Activated CD8-positive, alpha-beta memory T cell treated with anti-CD3 and anti-CD28 coated beads, Interleukin-2, amount 10 ng/mL, durations not matched to agents 7 days and 5 days (primary cell): ENCODE results near the gene GPR37L1. TPM values are rescaled to one million over a fixed set of nuclear protein-coding genes. Genes with fewer than 3 reads are reported as not detected.
"Not testable (repeated sequence)": the region's sequence is repeated elsewhere in the genome, so short reads cannot be mapped to it uniquely, and the experiment has no call there.

Source experiments
- ATAC-seq: fragments of 150-1000 bp; cut with Tn5 transposase; one replicate; pipeline ENCODE4 v1.10.0; 2021; ENCODE audit warnings: moderate library complexity
- CTCF ChIA-PET: fragments of 350-600 bp; sonication (Branson Sonifier 250); formaldehyde crosslinking; loops from one replicate; lab custom pipeline; 2021; ENCODE audit warnings: antibody characterized with exemption; lab: Charles Lee
- DNase-seq: peaks from one replicate; pipeline ENCODE4 v3.0.0-alpha.2; 2020
- H3K27ac Mint-ChIP-seq: one replicate; pipeline ENCODE4 v1.8.0; 2021; ENCODE audit warnings: mild to moderate bottlenecking, mixed read lengths
- H3K27me3 Mint-ChIP-seq: one replicate; pipeline ENCODE4 v1.8.0; 2021; ENCODE audit warnings: mixed read lengths
- H3K36me3 Mint-ChIP-seq: one replicate; pipeline ENCODE4 v1.8.0; 2021; ENCODE audit warnings: mild to moderate bottlenecking, mixed read lengths
- H3K4me1 Mint-ChIP-seq: one replicate; pipeline ENCODE4 v1.8.0; 2021; ENCODE audit warnings: mixed read lengths
- H3K4me3 Mint-ChIP-seq: one replicate; pipeline ENCODE4 v1.8.0; 2021; ENCODE audit warnings: mild to moderate bottlenecking, moderate library complexity, mixed read lengths
- H3K9me3 Mint-ChIP-seq: one replicate; pipeline ENCODE4 v1.8.0; 2022; ENCODE audit warnings: low read depth, mixed read lengths
- total RNA-seq, 2 experiments: library from RNA; stranded (reverse); gene quantifications; one replicate each; pipeline ENCODE4 v1.2.3, GENCODE V29; 2021

Gene GPR37L1
- total RNA-seq, 2 experiments from 2014 or later = not detected

- ATAC-seq = no peak
- Mint-ChIP-seq H3K27me3 (no peaks in the 10 kb centered on the region), H3K4me3 (no peak overlapping the region), H3K4me1 (no peaks in the 10 kb centered on the region), H3K36me3 (no peaks in the 10 kb centered on the region), H3K27ac (no peak overlapping the region), H3K9me3 (no peaks in the 10 kb centered on the region)
- no peak for DNase-seq
- CTCF ChIA-PET = interaction anchor here (1.2 to 1.5 kb wide), 3 partner anchors 92 to 223 kb away, joined by 3 to 4 read pairs (median 3); no protein-coding TSS in a partner anchor
These were observed 21.5 kb upstream of the GPR37L1 start for GRCh38 chr1:202101184-202101583.

GRCh38 chr1:202104073-202104472, 18.6 kb upstream of the GPR37L1 start:
- Mint-ChIP-seq H3K36me3 (no peaks in the 10 kb centered on the region), H3K27me3 (no peaks in the 10 kb centered on the region), H3K9me3 (no peaks in the 10 kb centered on the region), H3K4me3 (no peak overlapping the region), H3K27ac (no peak overlapping the region), H3K4me1 (no peaks in the 10 kb centered on the region)
- DNase-seq (no peak), ATAC-seq (no peak)
- CTCF ChIA-PET = no interaction called here

DNA sequence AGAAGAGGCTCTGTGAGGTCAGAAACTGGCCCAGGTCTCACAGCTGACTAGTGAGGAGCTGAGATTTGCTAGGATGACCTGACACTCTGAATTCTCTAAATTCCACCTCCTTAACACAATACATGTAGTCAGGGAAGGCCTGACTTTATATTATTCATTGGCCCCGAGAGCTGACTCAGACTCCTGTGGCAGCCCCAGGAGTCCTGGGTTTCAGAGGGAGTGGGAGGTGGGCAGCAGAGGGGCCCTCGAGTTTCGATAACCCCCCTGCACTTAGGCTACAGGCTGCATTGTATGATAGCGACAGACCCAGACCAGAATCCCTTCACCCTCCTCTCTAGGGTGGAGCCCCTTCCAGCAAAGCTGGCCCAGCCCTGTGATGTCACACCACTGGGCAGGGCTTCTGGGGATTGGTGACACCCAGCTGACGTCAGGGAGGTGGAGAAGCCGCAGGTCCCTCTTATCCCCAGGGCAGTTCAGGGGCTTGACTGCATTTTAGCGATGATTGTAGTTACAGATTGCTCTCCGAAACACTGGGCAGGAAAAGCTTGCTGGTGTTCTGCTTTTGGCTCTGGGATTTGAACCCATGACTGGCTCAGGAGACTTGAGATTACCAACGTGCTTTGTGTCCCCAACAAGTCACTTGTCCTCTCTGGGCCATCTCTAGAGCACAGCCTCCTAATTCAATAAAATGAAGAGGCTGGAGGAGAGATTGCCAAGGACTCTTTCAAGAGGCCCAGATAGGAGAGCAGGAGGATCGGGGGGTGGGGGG, 17.0 kb upstream of the GPR37L1 start:
- H3K4me3 Mint-ChIP-seq = no peak overlapping the region
- no peak for ATAC-seq
- CTCF ChIA-PET = no interaction called here
- H3K27me3 Mint-ChIP-seq = no peaks in the 10 kb centered on the region
- H3K36me3 Mint-ChIP-seq = no peaks in the 10 kb centered on the region
- H3K9me3 Mint-ChIP-seq = no peaks in the 10 kb centered on the region
- H3K4me1 Mint-ChIP-seq = no peaks in the 10 kb centered on the region
- H3K27ac Mint-ChIP-seq = no peak overlapping the region
- DNase-seq = no peak

DNA sequence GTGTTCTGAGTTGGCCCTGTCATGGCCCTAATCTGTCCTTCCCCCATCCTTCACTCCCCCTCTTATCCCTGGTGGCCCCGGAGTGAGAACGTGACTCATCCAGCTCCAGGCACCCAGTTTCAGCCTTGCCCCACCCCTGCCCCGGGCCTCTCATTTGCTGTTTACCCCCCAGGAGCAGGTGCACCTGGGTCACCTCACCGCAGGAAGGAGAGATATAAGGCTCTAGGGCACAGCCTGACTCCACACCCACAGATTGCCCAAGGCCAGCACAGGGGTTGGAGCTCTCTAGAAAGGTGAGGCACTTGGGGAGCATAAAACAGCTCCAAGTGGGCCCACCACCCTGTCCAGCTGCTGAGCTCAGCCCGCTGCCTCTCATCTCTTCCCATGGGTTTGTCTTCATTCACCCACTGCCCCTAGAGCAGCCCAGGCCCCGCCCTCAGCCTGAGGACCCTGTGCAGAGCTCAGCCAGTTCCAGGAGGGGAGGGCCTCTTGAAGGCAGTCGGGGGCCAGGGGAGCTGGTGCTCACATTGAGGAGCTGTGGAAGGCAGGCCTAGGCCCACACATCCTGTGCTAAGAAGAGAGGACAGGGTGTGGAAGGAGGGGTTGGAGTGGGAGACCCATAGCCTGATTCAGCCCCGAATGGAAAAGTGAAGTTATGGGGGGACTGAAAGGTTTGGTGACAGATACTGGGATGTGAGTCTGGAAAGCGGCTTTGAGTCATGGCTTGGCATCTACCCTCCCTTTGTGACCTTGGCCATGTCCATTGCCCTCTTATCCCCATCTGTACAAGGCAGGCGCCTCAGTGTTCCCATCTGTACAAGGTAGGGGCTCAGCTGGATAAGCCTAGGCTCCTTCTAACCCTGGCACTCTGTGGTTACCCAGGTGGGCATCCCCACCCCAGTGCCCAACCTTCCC, 16.1 kb upstream of the GPR37L1 start:
- no peaks in the 10 kb centered on the region for H3K27me3 Mint-ChIP-seq
- DNase-seq (no peak), ATAC-seq (no peak)
- H3K9me3 Mint-ChIP-seq = no peaks in the 10 kb centered on the region
- H3K27ac Mint-ChIP-seq = no peak overlapping the region
- H3K36me3 Mint-ChIP-seq = no peaks in the 10 kb centered on the region
- no peak overlapping the region for H3K4me3 Mint-ChIP-seq
- no peaks in the 10 kb centered on the region for H3K4me1 Mint-ChIP-seq
- CTCF ChIA-PET = no interaction called here

DNA sequence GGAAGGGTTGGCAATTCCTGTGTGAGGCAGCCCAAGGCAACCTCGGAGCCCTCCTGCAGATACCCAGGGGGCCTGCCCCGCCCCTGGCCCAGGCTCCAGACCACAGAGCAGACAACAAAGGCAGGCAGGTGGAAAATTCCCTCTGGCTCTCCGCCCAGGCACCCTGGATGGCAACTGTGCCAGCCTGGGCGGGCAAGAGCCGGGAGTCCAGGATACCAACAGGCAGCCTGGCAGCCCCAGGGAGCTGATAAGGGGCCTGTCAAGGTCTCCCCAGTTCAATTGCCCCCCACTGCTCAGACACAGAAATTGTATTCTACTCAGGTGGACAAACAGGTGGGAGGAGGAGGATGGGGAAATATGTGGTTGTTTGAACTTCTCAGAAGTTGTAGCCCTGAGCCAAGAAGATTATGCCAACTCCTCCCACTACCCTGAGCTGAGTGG, 15.4 kb upstream of the GPR37L1 start:
- DNase-seq = no peak
- CTCF ChIA-PET = no interaction called here
- no peaks in the 10 kb centered on the region for H3K27me3 Mint-ChIP-seq
- ATAC-seq = no peak
- H3K9me3 Mint-ChIP-seq = no peaks in the 10 kb centered on the region
- H3K4me1 Mint-ChIP-seq = no peaks in the 10 kb centered on the region
- H3K36me3 Mint-ChIP-seq = no peaks in the 10 kb centered on the region
- H3K27ac Mint-ChIP-seq = no peak overlapping the region
- H3K4me3 Mint-ChIP-seq = no peak overlapping the region

DNA sequence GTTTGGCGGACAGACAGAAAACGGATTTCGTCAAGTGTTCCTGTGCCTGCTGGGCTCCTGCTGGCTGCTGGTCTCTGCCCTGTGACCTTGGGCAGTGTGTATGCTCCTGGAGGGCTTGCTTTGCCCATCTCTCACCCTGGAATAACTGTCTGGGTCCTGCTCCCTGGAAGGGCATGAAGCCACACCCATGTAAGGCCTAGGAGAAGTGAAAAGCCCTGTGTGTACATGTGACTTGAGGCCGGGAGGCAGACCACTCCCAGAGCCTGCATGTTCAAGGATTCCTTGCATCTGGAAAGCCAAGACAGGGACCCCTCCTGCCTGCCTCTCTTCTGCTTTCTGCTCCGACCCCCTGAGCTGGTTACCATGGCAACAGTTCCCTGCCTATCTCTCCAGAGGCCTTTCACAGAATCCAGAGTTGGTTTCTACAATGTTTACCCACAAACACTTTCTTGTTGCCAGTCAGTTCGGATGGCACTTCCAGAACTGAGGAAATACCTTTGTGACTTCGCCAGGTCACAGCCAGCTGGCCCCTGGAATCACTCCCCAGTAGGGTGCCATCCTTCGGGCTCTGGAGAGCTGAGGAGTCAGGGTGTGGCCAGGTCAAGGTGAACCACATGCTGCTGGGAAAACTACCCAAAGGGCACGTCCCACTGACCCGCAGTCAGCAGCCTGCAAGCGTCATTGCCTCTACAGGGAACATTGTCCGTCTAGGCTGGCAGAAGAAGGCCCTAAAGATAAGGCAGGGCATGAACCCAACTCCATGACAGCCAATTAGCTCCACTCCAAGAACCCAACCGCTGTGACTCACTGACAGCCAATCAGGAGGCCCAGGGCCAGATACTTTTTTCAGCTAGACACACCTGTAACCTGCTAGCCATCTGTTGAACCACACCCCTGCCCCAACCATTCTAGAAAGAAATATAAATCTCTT, 14.7 kb upstream of the GPR37L1 start:
- H3K27me3 Mint-ChIP-seq = no peaks in the 10 kb centered on the region
- no peak for ATAC-seq
- CTCF ChIA-PET = interaction anchor here (0.5 to 1.5 kb wide), 3 partner anchors 9 to 27 kb away, joined by 3 to 5 read pairs (median 3); no protein-coding TSS in a partner anchor

DNA sequence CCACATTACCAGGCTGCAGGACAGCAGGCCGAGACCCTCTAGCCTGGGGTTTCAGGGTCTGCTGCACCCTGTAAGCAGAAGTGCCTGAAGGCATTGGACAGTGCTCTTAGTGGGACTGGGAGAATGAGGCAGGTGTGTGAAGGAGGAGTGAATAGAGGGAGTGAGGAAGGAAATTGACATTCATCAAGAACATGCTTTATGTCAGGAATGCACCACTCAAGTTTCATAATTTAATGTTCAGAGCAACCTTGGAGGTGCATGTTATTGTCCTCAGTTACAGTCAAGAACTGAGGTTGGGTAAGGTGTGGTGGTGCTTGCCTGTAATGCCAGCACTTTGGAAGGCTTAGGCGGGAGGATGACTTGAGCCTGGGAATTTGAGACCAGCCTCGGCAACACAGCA, 11.7 kb upstream of the GPR37L1 start:
- ATAC-seq (no peak), DNase-seq (no peak)
- no peaks in the 10 kb centered on the region for H3K4me1 Mint-ChIP-seq
- no peaks in the 10 kb centered on the region for H3K36me3 Mint-ChIP-seq
- CTCF ChIA-PET = no interaction called here
- H3K4me3 Mint-ChIP-seq = no peak overlapping the region
- H3K27ac Mint-ChIP-seq = no peak overlapping the region
- no peaks in the 10 kb centered on the region for H3K27me3 Mint-ChIP-seq
- H3K9me3 Mint-ChIP-seq = no peaks in the 10 kb centered on the region

More for the DNA sequence above, 14.7 kb upstream of the GPR37L1 start:
- Mint-ChIP-seq H3K4me3 (no peak overlapping the region), H3K27ac (no peak overlapping the region), H3K4me1 (no peaks in the 10 kb centered on the region), H3K36me3 (no peaks in the 10 kb centered on the region), H3K9me3 (no peaks in the 10 kb centered on the region)
- DNase-seq = no peak

DNA sequence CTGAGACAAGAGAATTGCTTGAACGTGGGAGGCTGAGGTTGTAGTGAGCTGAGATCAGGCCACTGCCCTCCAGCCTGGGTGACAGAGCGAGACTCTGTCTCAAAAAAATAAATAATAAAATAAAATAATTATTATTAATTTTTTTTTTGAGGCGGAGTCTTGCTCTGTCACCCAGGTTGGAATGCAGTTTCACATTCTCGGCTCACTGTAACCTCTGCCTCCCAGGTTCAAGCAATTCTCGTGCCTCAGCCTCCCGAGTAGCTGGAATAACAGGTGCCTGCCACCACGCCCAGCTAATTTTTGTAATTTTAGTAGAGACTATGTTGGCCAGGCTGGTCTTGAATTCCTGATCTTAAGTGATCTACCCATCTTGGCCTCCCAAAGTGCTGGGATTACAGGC, 11.1 kb upstream of the GPR37L1 start:
- CTCF ChIA-PET, H3K36me3 Mint-ChIP-seq, H3K4me3 Mint-ChIP-seq, DNase-seq, H3K4me1 Mint-ChIP-seq, H3K9me3 Mint-ChIP-seq, ATAC-seq, H3K27me3 Mint-ChIP-seq, H3K27ac Mint-ChIP-seq: not testable (repeated sequence)

DNA sequence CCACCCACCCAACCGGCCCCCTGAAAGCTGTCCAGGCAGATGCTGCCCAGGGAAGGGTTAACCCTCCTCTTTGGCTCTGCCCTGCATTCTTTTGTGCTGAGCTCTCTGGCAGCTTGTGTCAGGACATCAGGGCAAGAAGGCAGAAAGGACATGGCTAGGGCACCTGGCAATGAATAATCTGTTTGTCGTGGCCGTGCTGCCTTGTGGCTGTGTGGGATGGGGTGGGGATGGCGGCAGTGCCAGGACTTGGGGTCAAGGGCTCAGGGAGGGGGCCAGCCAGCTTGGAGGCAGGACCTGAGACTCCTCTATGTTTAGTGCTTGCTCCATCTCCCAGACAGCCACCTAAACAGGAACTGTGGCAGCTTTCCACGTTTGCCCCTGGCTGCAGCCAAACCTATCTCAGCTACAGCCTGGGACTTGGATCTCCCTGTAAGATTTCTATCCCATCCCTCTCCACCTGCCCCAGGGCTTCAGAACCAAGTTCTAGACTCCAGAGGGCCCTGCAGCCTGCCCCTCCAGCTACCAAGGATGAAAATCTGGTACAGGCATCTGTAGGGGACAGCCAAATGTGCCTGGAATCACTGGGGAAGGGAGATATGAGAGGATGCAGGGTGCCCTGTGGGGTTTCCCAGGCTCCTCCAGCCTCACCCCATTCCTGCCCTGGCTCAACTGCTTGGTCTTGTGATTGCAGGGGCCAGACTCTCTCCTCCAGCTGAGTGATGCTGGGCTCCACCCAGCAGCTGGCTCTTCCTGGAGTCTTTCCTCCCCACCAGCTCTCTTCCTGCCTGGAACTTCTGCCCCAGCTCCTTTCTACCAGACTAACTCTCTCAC, 9.6 kb upstream of the GPR37L1 start:
- no peak for DNase-seq
- Mint-ChIP-seq H3K36me3 (no peaks in the 10 kb centered on the region), H3K4me1 (no peaks in the 10 kb centered on the region), H3K27me3 (no peaks in the 10 kb centered on the region), H3K9me3 (no peaks in the 10 kb centered on the region), H3K4me3 (no peak overlapping the region), H3K27ac (no peak overlapping the region)
- CTCF ChIA-PET = interaction anchor here (1.8 kb wide), 1 partner anchor 113 kb away, joined by 4 read pairs; no protein-coding TSS in a partner anchor
- ATAC-seq = no peak

GRCh38 chr1:202113690-202114300, 8.9 kb upstream of the GPR37L1 start:
- H3K27me3 Mint-ChIP-seq = no peaks in the 10 kb centered on the region
- no peak overlapping the region for H3K27ac Mint-ChIP-seq
- H3K4me1 Mint-ChIP-seq = no peaks in the 10 kb centered on the region
- no peaks in the 10 kb centered on the region for H3K9me3 Mint-ChIP-seq
- CTCF ChIA-PET = interaction anchor here (1.8 kb wide), 1 partner anchor 114 kb away, joined by 4 read pairs; no protein-coding TSS in a partner anchor
- H3K4me3 Mint-ChIP-seq = no peak overlapping the region
- ATAC-seq (no peak), DNase-seq (no peak)
- no peaks in the 10 kb centered on the region for H3K36me3 Mint-ChIP-seq

GRCh38 chr1:202116287-202116686, 6.4 kb upstream of the GPR37L1 start:
- no peak for ATAC-seq
- Mint-ChIP-seq H3K9me3 (no peaks in the 10 kb centered on the region), H3K27ac (no peak overlapping the region), H3K27me3 (peaks cover 3% of the 10 kb centered on the region), H3K36me3 (no peaks in the 10 kb centered on the region), H3K4me3 (no peak overlapping the region), H3K4me1 (no peaks in the 10 kb centered on the region)
- CTCF ChIA-PET = interaction anchor here (1.0 kb wide), 1 partner anchor 117 kb away, joined by 3 read pairs; no protein-coding TSS in a partner anchor
- DNase-seq = no peak
